Caco-2 (cell line): ENCODE measurements around the gene EXOC6B. TPM values are rescaled to one million over a fixed set of nuclear protein-coding genes. Genes with fewer than 3 reads are reported as not detected.
A peak's percentile ranks its signal among the peaks of the same experiment; 100 is the strongest.

Source experiments
- BruUV-seq: library from RNA; stranded (reverse); fragments of 400-500 nt; replicated peaks from 2 replicates; lab custom pipeline; 2021; lab: Mats Ljungman, UMichigan
- CTCF ChIA-PET: fragments of 300-600 bp; sonication (Branson Sonifier 250); formaldehyde crosslinking; loops from one replicate; lab custom pipeline; 2022; ENCODE audit warnings: antibody characterized with exemption; lab: Charles Lee
- POLR2A ChIA-PET: fragments of 300-600 bp; sonication (Branson Sonifier 250); formaldehyde crosslinking; loops from one replicate; lab custom pipeline; 2022; ENCODE audit warnings: antibody characterized with exemption; lab: Charles Lee
- DNase-seq, 2 experiments: peaks; one replicate each; pipeline versions ENCODE4 v3.0.0 to v3.0.0-alpha.2; 2020 to 2022
- H3K27me3 ChIP-seq: replicated peaks from 2 replicates; pipeline ENCODE4 v1.6.0; 2011; ENCODE audit warnings: low read length; ENCODE audit not compliant: control insufficient read depth, insufficient read depth
- H3K36me3 ChIP-seq: 2 replicates; pipeline ENCODE4 v1.5.1; 2011; ENCODE audit warnings: low read length; ENCODE audit not compliant: control insufficient read depth, insufficient read depth
- H3K4me1 ChIP-seq: fragments of 250-450 bp; sonication (Bioruptor Pico); 2 replicates; pipeline ENCODE4 v1.5.1; 2020; ENCODE audit warnings: mild to moderate bottlenecking
- H3K4me3 ChIP-seq: 2 replicates; pipeline ENCODE4 v1.5.1; 2011; ENCODE audit warnings: low read depth, mild to moderate bottlenecking, control low read depth, low read length
- H3K9me3 ChIP-seq: fragments of 250-450 bp; sonication (Bioruptor Pico); 2 replicates; pipeline ENCODE4 v1.5.1; 2020; ENCODE audit warnings: mild to moderate bottlenecking, moderate library complexity
- H3K27ac Mint-ChIP-seq: one replicate; pipeline ENCODE4 v1.8.0; 2022; ENCODE audit warnings: mixed read lengths; ENCODE audit not compliant: unreplicated experiment
- H3K27me3 Mint-ChIP-seq: one replicate; pipeline ENCODE4 v1.8.0; 2022; ENCODE audit warnings: mixed read lengths; ENCODE audit not compliant: insufficient read depth, unreplicated experiment
- H3K36me3 Mint-ChIP-seq: one replicate; pipeline ENCODE4 v1.8.0; 2022; ENCODE audit warnings: mild to moderate bottlenecking, mixed read lengths; ENCODE audit not compliant: insufficient read depth, unreplicated experiment
- H3K4me1 Mint-ChIP-seq: one replicate; pipeline ENCODE4 v1.8.0; 2022; ENCODE audit warnings: low read depth, mixed read lengths; ENCODE audit not compliant: unreplicated experiment
- H3K4me3 Mint-ChIP-seq: one replicate; pipeline ENCODE4 v1.8.0; 2022; ENCODE audit warnings: mild to moderate bottlenecking, moderate library complexity, mixed read lengths; ENCODE audit not compliant: unreplicated experiment
- H3K9me3 Mint-ChIP-seq: one replicate; pipeline ENCODE4 v1.8.0; 2022; ENCODE audit warnings: mixed read lengths; ENCODE audit not compliant: unreplicated experiment
- CTCF ChIP-seq, 2 experiments: fragments of 200-600 bp in 1 of 2; IDR thresholded peaks; 1 replicate in 1 of 2; 2 replicates in 1 of 2; pipeline versions ENCODE4 v1.5.1 to v1.8.0; 2011 to 2022; ENCODE audit warnings: antibody characterized with exemption in 1 of 2, control low read depth in 1 of 2, inconsistent platforms in 1 of 2, low read depth in 1 of 2, low read length in 1 of 2, mild to moderate bottlenecking in 1 of 2, moderate library complexity in 1 of 2; ENCODE audit not compliant: insufficient read depth in 1 of 2, severe bottlenecking in 1 of 2, unreplicated experiment in 1 of 2
- intact Hi-C: fragments of 100-400 bp; cut with micrococcal nuclease; formaldehyde crosslinking; loops from one replicate; pipeline ENCODE4 v1.10.0; 2022; ENCODE audit not compliant: unreplicated experiment
- total RNA-seq: library from RNA; stranded (reverse); gene quantifications from 2 replicates; pipeline ENCODE4 v1.2.3, GENCODE V29; 2022

The EXOC6B gene
- total RNA-seq, 1 experiment from 2014 or later = 36.1 TPM

GRCh38 chr2:72131371-72131891, 694.4 kb downstream of the EXOC6B start:
- no peak overlapping the region for H3K4me3 Mint-ChIP-seq
- ChIA-PET POLR2A (no interaction called here), CTCF (no interaction called here)
- Histone ChIP-seq H3K36me3 (no peaks in the 10 kb centered on the region), H3K4me1 (no peaks in the 10 kb centered on the region), H3K9me3 (no peaks in the 10 kb centered on the region), H3K27me3 (no peaks in the 10 kb centered on the region), H3K4me3 (no peak overlapping the region)
- no peaks in the 10 kb centered on the region for H3K36me3 Mint-ChIP-seq
- no peaks in the 10 kb centered on the region for H3K27me3 Mint-ChIP-seq
- DNase-seq = peak in 1 of 2 experiments; percentile 17
- H3K4me1 Mint-ChIP-seq = no peaks in the 10 kb centered on the region
- intact Hi-C loops = no loop called here
- no peak overlapping the region for H3K27ac Mint-ChIP-seq
- no TSS peak for BruUV-seq
- no peaks in the 10 kb centered on the region for H3K9me3 Mint-ChIP-seq
- no peak for TF ChIP-seq CTCF (IDR thresholded peaks at IDR 0.05; ENCODE audit: insufficient read depth in 1 of 2, low read depth in 1 of 2, low read length in 1 of 2, severe bottlenecking in 1 of 2, unreplicated experiment in 1 of 2)

- POLR2A ChIA-PET = no interaction called here
- Mint-ChIP-seq H3K4me1 (no peaks in the 10 kb centered on the region), H3K4me3 (no peak overlapping the region)
Measured at GRCh38 chr2:72130659-72131360, 695.0 kb downstream of the EXOC6B start.

More at GRCh38 chr2:72130659-72131360, 695.0 kb downstream of the EXOC6B start:
- BruUV-seq = no TSS peak
- H3K9me3 Mint-ChIP-seq = no peaks in the 10 kb centered on the region
- Histone ChIP-seq H3K4me3 (no peak overlapping the region), H3K36me3 (no peaks in the 10 kb centered on the region), H3K27me3 (no peaks in the 10 kb centered on the region), H3K9me3 (no peaks in the 10 kb centered on the region), H3K4me1 (no peaks in the 10 kb centered on the region)
- H3K27ac Mint-ChIP-seq = no peak overlapping the region
- DNase-seq = peak in 1 of 2 experiments; percentile 17
- CTCF ChIA-PET = no interaction called here
- no peaks in the 10 kb centered on the region for H3K36me3 Mint-ChIP-seq
- no peaks in the 10 kb centered on the region for H3K27me3 Mint-ChIP-seq
- intact Hi-C loops = no loop called here
- TF ChIP-seq CTCF (IDR thresholded peaks at IDR 0.05; ENCODE audit: insufficient read depth in 1 of 2, low read depth in 1 of 2, low read length in 1 of 2, severe bottlenecking in 1 of 2, unreplicated experiment in 1 of 2) = no peak
